HG03175 (cell line): ENCODE results near the gene LCN1.
"Not testable (repeated sequence)": the region's sequence is repeated elsewhere in the genome, so short reads cannot be mapped to it uniquely, and the experiment has no call there.

Experiments
- ATAC-seq: cut with Tn5 transposase; IDR thresholded peaks from one replicate; pipeline ENCODE4 v1.9.1; 2021; ENCODE audit warnings: mild to moderate bottlenecking, moderate library complexity; ENCODE audit not compliant: unreplicated experiment

The LCN1 gene

GRCh38 chr9:135545646-135546176, 24.5 kb downstream of the LCN1 start, which contains the start of gene OBP2A:
TSS of gene OBP2A (plus strand) at chr9:135546126. CDS start at chr9:135546181, 55 bp downstream.
- ATAC-seq = not testable (repeated sequence)

GRCh38 chr9:135546792-135547617, 25.8 kb downstream of the LCN1 start:
- not testable (repeated sequence) for ATAC-seq

GRCh38 chr9:135547756-135548736, 26.8 kb downstream of the LCN1 start:
- no peak for ATAC-seq

- not testable (repeated sequence) for ATAC-seq
Observed at GRCh38 chr9:135549478-135550343, 28.5 kb downstream of the LCN1 start.

GRCh38 chr9:135550344-135550918, 29.2 kb downstream of the LCN1 start:
- no peak for ATAC-seq

- ATAC-seq = no peak
Observed at GRCh38 chr9:135551031-135551430, 29.8 kb downstream of the LCN1 start.

- ATAC-seq = no peak
Observed at GRCh38 chr9:135551456-135551855, 30.2 kb downstream of the LCN1 start.

- ATAC-seq = no peak
Observed at GRCh38 chr9:135552021-135552697, 30.9 kb downstream of the LCN1 start.

GRCh38 chr9:135552698-135553171, 31.5 kb downstream of the LCN1 start:
- no peak for ATAC-seq

- no peak for ATAC-seq
Observed at GRCh38 chr9:135554718-135555117, 33.5 kb downstream of the LCN1 start.

- no peak for ATAC-seq
Observed at GRCh38 chr9:135555203-135555602, 34.0 kb downstream of the LCN1 start.

- no peak for ATAC-seq
Observed at GRCh38 chr9:135555910-135556309, 34.7 kb downstream of the LCN1 start.

GRCh38 chr9:135559606-135560005, 38.4 kb downstream of the LCN1 start:
- no peak for ATAC-seq

- ATAC-seq = no peak
Observed at GRCh38 chr9:135561391-135562234, 40.4 kb downstream of the LCN1 start, which contains the start of gene PAEP. TSS of gene PAEP (plus strand) at chr9:135561756.

- no peak for ATAC-seq
Observed at GRCh38 chr9:135562235-135562745, 41.0 kb downstream of the LCN1 start.

GRCh38 chr9:135563039-135563476, 41.8 kb downstream of the LCN1 start:
- no peak for ATAC-seq

GRCh38 chr9:135563858-135564257, 42.6 kb downstream of the LCN1 start:
- no peak for ATAC-seq

- no peak for ATAC-seq
Observed at GRCh38 chr9:135565141-135565628, 43.9 kb downstream of the LCN1 start.
